ENCODE results near the gene SSBP2.
"Not testable (repeated sequence)": the region's sequence is repeated elsewhere in the genome, so short reads cannot be mapped to it uniquely, and the experiment has no call there.

Gene SSBP2

GRCh38 chr5:81688215-81688614 lies 62.7 kb downstream of the SSBP2 start:
- in situ Hi-C loops (cut with MboI; ENCODE audit: low pct_unique_long_range_greater_than_20kb, low sequenced_read_pairs, unreplicated experiment), result no loop called here
- DNase-seq (ENCODE audit: low spot score), result no peak
- TF ChIP-seq, protein P1, sequence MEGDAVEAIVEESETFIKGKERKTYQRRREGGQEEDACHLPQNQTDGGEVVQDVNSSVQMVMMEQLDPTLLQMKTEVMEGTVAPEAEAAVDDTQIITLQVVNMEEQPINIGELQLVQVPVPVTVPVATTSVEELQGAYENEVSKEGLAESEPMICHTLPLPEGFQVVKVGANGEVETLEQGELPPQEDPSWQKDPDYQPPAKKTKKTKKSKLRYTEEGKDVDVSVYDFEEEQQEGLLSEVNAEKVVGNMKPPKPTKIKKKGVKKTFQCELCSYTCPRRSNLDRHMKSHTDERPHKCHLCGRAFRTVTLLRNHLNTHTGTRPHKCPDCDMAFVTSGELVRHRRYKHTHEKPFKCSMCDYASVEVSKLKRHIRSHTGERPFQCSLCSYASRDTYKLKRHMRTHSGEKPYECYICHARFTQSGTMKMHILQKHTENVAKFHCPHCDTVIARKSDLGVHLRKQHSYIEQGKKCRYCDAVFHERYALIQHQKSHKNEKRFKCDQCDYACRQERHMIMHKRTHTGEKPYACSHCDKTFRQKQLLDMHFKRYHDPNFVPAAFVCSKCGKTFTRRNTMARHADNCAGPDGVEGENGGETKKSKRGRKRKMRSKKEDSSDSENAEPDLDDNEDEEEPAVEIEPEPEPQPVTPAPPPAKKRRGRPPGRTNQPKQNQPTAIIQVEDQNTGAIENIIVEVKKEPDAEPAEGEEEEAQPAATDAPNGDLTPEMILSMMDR (IDR thresholded peaks at IDR 0.05; ENCODE audit: extremely low read depth, insufficient read depth, missing control alignments), result no peak

DNA sequence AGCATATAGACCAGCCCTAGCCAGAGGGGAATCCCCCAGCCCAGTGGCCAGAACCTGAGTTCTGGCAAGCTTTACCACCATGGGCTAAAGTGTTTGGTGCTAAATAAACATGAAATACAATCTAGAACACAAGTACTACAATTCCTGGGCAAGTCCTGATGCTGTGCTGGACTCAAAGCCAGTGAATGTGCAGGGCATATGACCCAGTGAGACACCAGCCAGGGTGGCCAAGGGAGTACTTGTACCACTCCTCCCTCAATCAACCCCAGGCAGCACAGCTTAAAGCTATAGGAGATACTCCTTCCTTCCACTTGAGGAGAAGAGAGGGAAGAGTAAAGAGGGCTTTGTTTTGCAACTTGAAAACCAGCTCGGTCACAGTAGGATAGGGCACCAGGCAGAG lies 63.6 kb downstream of the SSBP2 start:
- DNase-seq (ENCODE audit: low spot score), result no peak
- TF ChIP-seq, protein P1 (IDR thresholded peaks at IDR 0.05; ENCODE audit: extremely low read depth, insufficient read depth, missing control alignments), result no peak
- in situ Hi-C loops (cut with MboI; ENCODE audit: low pct_unique_long_range_greater_than_20kb, low sequenced_read_pairs, unreplicated experiment), result no loop called here

DNA sequence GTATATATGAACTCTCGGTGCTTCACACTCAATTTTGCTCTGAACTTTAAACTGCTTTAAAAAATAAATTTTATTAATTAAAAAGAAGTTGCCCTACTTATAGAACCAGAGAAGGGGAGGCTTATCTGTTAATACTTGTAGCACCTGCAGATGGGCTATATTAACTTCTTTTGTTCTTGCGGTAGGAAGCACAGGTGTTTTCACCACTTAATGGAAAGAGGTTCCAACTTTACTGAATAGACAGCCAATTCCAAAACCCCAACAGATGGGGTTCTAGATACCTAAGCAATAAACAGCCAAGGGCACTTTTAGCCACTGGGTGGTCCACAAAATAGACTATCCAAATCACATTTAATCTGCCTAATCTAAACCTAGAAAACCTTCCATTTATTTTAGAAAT lies 65.4 kb downstream of the SSBP2 start:
- DNase-seq (ENCODE audit: low spot score), result no peak
- in situ Hi-C loops (cut with MboI; ENCODE audit: low pct_unique_long_range_greater_than_20kb, low sequenced_read_pairs, unreplicated experiment), result no loop called here
- TF ChIP-seq, protein P1 (IDR thresholded peaks at IDR 0.05; ENCODE audit: extremely low read depth, insufficient read depth, missing control alignments), result no peak

GRCh38 chr5:81679885-81680284 lies 71.0 kb downstream of the SSBP2 start:
- no peak for DNase-seq (ENCODE audit: low spot score)
- TF ChIP-seq, protein P1 (IDR thresholded peaks at IDR 0.05; ENCODE audit: extremely low read depth, insufficient read depth, missing control alignments), result no peak
- in situ Hi-C loops (cut with MboI; ENCODE audit: low pct_unique_long_range_greater_than_20kb, low sequenced_read_pairs, unreplicated experiment), result no loop called here

DNA sequence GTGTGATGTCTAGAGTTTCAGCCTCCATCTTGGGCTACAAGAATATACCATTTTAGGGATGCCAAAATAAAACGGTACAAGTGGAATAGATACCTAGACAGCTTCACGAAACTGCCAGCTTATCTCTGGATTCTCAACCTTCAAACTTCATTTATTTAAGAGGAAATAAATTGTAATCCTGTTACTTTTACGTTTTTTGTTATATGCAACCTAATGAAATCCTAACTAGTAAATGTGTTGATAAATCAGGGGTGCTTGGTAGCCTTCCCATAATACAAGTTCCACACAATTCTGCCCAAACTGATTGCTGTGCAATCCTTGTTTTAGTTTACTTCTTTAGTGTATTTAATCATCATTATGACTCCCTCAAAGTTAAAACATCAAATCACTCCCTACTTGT lies 75.5 kb downstream of the SSBP2 start:
- TF ChIP-seq, protein P1 (IDR thresholded peaks at IDR 0.05; ENCODE audit: extremely low read depth, insufficient read depth, missing control alignments), result no peak
- no peak for DNase-seq (ENCODE audit: low spot score)
- in situ Hi-C loops (cut with MboI; ENCODE audit: low pct_unique_long_range_greater_than_20kb, low sequenced_read_pairs, unreplicated experiment), result no loop called here

DNA sequence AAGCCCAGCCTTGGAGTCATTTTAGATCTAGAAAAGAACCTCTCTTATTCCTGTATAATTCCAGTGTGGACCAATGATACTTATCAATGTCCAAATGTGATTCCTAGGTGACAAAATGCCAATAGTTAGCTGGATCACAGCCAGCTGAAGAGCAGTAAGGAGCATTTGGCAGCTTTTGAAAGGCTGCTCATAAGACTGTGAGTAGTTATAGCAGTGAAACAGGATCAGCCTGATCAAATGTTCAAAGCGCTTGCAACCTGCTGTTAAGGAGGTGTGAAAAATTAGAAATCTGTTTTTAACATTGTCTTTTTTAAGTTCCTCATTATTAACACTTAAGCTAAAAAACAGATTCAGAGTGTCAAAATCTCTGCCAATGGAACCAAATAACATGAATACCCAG lies 85.1 kb downstream of the SSBP2 start:
- in situ Hi-C loops (cut with MboI; ENCODE audit: low pct_unique_long_range_greater_than_20kb, low sequenced_read_pairs, unreplicated experiment), result no loop called here
- DNase-seq (ENCODE audit: low spot score), result no peak
- TF ChIP-seq, protein P1 (IDR thresholded peaks at IDR 0.05; ENCODE audit: extremely low read depth, insufficient read depth, missing control alignments), result no peak

DNA sequence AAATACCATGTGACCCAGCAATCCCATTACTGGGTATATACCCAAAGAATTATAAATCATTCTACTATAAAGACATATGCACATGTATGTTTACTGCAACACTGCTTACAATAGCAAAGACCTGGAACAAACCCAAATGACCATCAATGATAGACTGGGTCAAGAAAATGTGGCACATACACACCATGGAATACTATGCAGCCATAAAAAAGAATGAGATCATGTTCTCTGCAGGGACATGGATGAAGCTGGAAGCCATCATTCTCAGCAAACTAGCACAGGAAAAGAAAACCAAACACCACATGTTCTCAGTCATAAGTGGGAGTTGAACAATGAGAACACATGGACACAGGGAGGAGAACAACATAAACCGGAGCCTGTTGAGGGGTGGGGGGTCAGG lies 90.3 kb downstream of the SSBP2 start:
- DNase-seq (ENCODE audit: low spot score); in situ Hi-C loops (cut with MboI; ENCODE audit: low pct_unique_long_range_greater_than_20kb, low sequenced_read_pairs, unreplicated experiment): not testable (repeated sequence)
